Measurements from ENCODE around the gene CD300C.

CD300C gene

GRCh38 chr17:74529243-74529642, 16.7 kb downstream of the CD300C start:
- Histone ChIP-seq H3F3A (ENCODE audit: control insufficient read depth, insufficient read depth) (no peaks in the 10 kb centered on the region), H3K9me2 (replicated peaks; ENCODE audit: control insufficient read depth, low read length) (no peaks in the 10 kb centered on the region), H3K4me3 (ENCODE audit: low read length) (no peak overlapping the region), H3K4me1 (ENCODE audit: control insufficient read depth, low read length) (peaks cover 4% of the 10 kb centered on the region), H3K27me3 (ENCODE audit: control insufficient read depth, low read length) (no peaks in the 10 kb centered on the region), H3K9me3 (ENCODE audit: control insufficient read depth, insufficient read depth, low read length) (no peaks in the 10 kb centered on the region), H3K79me2 (ENCODE audit: control insufficient read depth, low read length) (no peaks in the 10 kb centered on the region), H3K27ac (ENCODE audit: low read depth, low read length) (no peak overlapping the region), H4K20me1 (ENCODE audit: control insufficient read depth, insufficient read depth, low read depth, low read length) (no peaks in the 10 kb centered on the region), H3K4me2 (ENCODE audit: low read length) (no peak overlapping the region), H3K36me3 (ENCODE audit: control insufficient read depth, low read length) (no peaks in the 10 kb centered on the region)
- TF ChIP-seq, protein P1, sequence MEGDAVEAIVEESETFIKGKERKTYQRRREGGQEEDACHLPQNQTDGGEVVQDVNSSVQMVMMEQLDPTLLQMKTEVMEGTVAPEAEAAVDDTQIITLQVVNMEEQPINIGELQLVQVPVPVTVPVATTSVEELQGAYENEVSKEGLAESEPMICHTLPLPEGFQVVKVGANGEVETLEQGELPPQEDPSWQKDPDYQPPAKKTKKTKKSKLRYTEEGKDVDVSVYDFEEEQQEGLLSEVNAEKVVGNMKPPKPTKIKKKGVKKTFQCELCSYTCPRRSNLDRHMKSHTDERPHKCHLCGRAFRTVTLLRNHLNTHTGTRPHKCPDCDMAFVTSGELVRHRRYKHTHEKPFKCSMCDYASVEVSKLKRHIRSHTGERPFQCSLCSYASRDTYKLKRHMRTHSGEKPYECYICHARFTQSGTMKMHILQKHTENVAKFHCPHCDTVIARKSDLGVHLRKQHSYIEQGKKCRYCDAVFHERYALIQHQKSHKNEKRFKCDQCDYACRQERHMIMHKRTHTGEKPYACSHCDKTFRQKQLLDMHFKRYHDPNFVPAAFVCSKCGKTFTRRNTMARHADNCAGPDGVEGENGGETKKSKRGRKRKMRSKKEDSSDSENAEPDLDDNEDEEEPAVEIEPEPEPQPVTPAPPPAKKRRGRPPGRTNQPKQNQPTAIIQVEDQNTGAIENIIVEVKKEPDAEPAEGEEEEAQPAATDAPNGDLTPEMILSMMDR (IDR thresholded peaks at IDR 0.05; ENCODE audit: low read depth, low read length, poor library complexity, severe bottlenecking), result no peak
- no peak for TF ChIP-seq EZH2phosphoT487 (IDR thresholded peaks at IDR 0.05; ENCODE audit: borderline replicate concordance, low read length)

DNA sequence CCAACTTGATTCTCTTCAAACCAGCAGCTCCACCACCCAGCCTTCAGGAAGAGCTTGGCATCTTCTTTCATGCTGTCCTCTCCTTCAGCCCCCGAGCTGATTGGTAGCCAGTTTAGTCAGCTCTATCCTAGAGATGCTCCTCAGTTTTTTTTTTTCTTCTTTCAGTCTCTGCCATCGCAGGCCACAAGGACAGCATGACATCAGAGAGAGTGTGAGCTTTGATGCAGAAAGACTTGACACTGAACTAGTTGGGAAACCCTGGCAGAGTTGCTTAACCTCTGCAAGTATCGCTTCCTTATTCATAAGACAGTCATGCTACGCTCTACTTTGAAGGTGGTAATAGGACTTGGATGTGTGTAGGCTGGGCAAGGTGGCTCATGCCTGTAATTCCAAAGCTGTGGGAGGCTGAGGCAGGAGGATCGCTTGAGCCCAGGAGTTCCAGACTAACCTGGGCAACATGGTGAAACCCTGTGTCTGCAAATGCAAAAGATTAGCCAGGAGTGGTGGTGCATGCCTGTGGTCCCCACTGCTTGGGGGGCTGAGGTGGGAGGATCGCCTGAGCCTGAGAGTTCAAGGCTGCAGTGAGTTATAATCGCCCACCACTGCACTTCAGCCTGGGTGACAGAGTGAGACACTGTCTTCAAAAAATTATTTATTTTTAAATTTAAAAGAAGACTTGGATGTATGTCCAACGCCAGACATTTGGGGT, 17.3 kb downstream of the CD300C start:
- Histone ChIP-seq H3K4me3 (ENCODE audit: low read length) (no peak overlapping the region), H4K20me1 (ENCODE audit: control insufficient read depth, insufficient read depth, low read depth, low read length) (no peaks in the 10 kb centered on the region), H3K36me3 (ENCODE audit: control insufficient read depth, low read length) (no peaks in the 10 kb centered on the region), H3K27me3 (ENCODE audit: control insufficient read depth, low read length) (no peaks in the 10 kb centered on the region), H3K27ac (ENCODE audit: low read depth, low read length) (no peak overlapping the region), H3K4me2 (ENCODE audit: low read length) (no peak overlapping the region), H3K4me1 (ENCODE audit: control insufficient read depth, low read length) (peaks cover 4% of the 10 kb centered on the region), H3F3A (ENCODE audit: control insufficient read depth, insufficient read depth) (no peaks in the 10 kb centered on the region), H3K9me2 (replicated peaks; ENCODE audit: control insufficient read depth, low read length) (no peaks in the 10 kb centered on the region), H3K9me3 (ENCODE audit: control insufficient read depth, insufficient read depth, low read length) (no peaks in the 10 kb centered on the region), H3K79me2 (ENCODE audit: control insufficient read depth, low read length) (no peaks in the 10 kb centered on the region)
- TF ChIP-seq, protein P1 (IDR thresholded peaks at IDR 0.05; ENCODE audit: low read depth, low read length, poor library complexity, severe bottlenecking), result no peak
- TF ChIP-seq EZH2phosphoT487 (IDR thresholded peaks at IDR 0.05; ENCODE audit: borderline replicate concordance, low read length), result no peak

GRCh38 chr17:74527756-74528155, 18.2 kb downstream of the CD300C start:
- Histone ChIP-seq H3K36me3 (ENCODE audit: control insufficient read depth, low read length) (no peaks in the 10 kb centered on the region), H3K4me3 (ENCODE audit: low read length) (no peak overlapping the region), H3K9me3 (ENCODE audit: control insufficient read depth, insufficient read depth, low read length) (no peaks in the 10 kb centered on the region), H3K4me1 (ENCODE audit: control insufficient read depth, low read length) (peaks cover 4% of the 10 kb centered on the region), H3F3A (ENCODE audit: control insufficient read depth, insufficient read depth) (no peaks in the 10 kb centered on the region), H3K27ac (ENCODE audit: low read depth, low read length) (no peak overlapping the region), H4K20me1 (ENCODE audit: control insufficient read depth, insufficient read depth, low read depth, low read length) (no peaks in the 10 kb centered on the region), H3K9me2 (replicated peaks; ENCODE audit: control insufficient read depth, low read length) (no peaks in the 10 kb centered on the region), H3K27me3 (ENCODE audit: control insufficient read depth, low read length) (no peaks in the 10 kb centered on the region), H3K4me2 (ENCODE audit: low read length) (no peak overlapping the region), H3K79me2 (ENCODE audit: control insufficient read depth, low read length) (no peaks in the 10 kb centered on the region)
- TF ChIP-seq EZH2phosphoT487 (IDR thresholded peaks at IDR 0.05; ENCODE audit: borderline replicate concordance, low read length), result no peak
- TF ChIP-seq, protein P1 (IDR thresholded peaks at IDR 0.05; ENCODE audit: low read depth, low read length, poor library complexity, severe bottlenecking), result no peak

Data from DOHH2 (cell line).